H9 (cell line): ENCODE data around the gene ATP5PB. TPM values are rescaled to one million over a fixed set of nuclear protein-coding genes. Genes with fewer than 3 reads are reported as not detected.
A peak's percentile ranks its signal among the peaks of the same experiment; 100 is the strongest.

Experiments used
- DNase-seq: peaks from one replicate; pipeline ENCODE4 v3.0.0-alpha.2; 2017
- H2AFZ ChIP-seq: one replicate; pipeline ENCODE4 v1.6.1; 2013; ENCODE audit warnings: mild to moderate bottlenecking, low read length, control low read depth, moderate library complexity
- H2AK5ac ChIP-seq: 2 replicates; pipeline ENCODE4 v1.6.1; 2013; ENCODE audit warnings: low read length, control low read depth, mixed read lengths; ENCODE audit not compliant: insufficient read length
- H2BK120ac ChIP-seq: one replicate; pipeline ENCODE4 v1.6.1; 2013; ENCODE audit warnings: low read depth, mild to moderate bottlenecking, low read length, control low read depth, inconsistent platforms; ENCODE audit not compliant: poor library complexity, severe bottlenecking
- H2BK12ac ChIP-seq: 2 replicates; pipeline ENCODE4 v1.6.1; 2013; ENCODE audit warnings: low read length, control low read depth, mixed read lengths, low read depth; ENCODE audit not compliant: insufficient read length
- H2BK15ac ChIP-seq: 2 replicates; pipeline ENCODE4 v1.6.1; 2013; ENCODE audit warnings: low read depth, low read length, control low read depth
- H2BK20ac ChIP-seq: one replicate; pipeline ENCODE4 v1.6.1; 2013; ENCODE audit warnings: low read depth, mild to moderate bottlenecking, low read length, control low read depth, inconsistent platforms; ENCODE audit not compliant: poor library complexity, severe bottlenecking
- H2BK5ac ChIP-seq: 2 replicates; pipeline ENCODE4 v1.6.1; 2013; ENCODE audit warnings: low read length, control low read depth, mixed read lengths; ENCODE audit not compliant: insufficient read length
- H3K14ac ChIP-seq: 2 replicates; pipeline ENCODE4 v1.6.1; 2013; ENCODE audit warnings: low read length, control low read depth; ENCODE audit not compliant: insufficient read depth
- H3K18ac ChIP-seq: 2 replicates; pipeline ENCODE4 v1.6.1; 2013; ENCODE audit warnings: low read depth, mild to moderate bottlenecking, mixed read lengths, low read length, control low read depth; ENCODE audit not compliant: insufficient read length
- H3K23ac ChIP-seq: 2 replicates; pipeline ENCODE4 v1.6.1; 2013; ENCODE audit warnings: low read length, control low read depth, mixed read lengths, low read depth; ENCODE audit not compliant: insufficient read length
- H3K23me2 ChIP-seq: 2 replicates; pipeline ENCODE4 v1.6.1; 2013; ENCODE audit warnings: low read depth, mild to moderate bottlenecking, mixed read lengths, low read length, control low read depth; ENCODE audit not compliant: insufficient read length, poor library complexity, severe bottlenecking
- H3K27ac ChIP-seq: 2 replicates; pipeline ENCODE4 v1.5.1; 2013; ENCODE audit warnings: low read length, control low read depth, mixed read lengths, low read depth; ENCODE audit not compliant: insufficient read length
- H3K27me3 ChIP-seq: 2 replicates; pipeline ENCODE4 v1.6.1; 2013; ENCODE audit warnings: low read length, control low read depth, inconsistent platforms; ENCODE audit not compliant: insufficient read depth
- H3K4ac ChIP-seq: 2 replicates; pipeline ENCODE4 v1.6.1; 2013; ENCODE audit warnings: low read depth, mild to moderate bottlenecking, control low read depth, inconsistent platforms, low read length, moderate library complexity
- H3K4me1 ChIP-seq: 2 replicates; pipeline ENCODE4 v1.6.1; 2013; ENCODE audit warnings: low read length, control low read depth, inconsistent platforms; ENCODE audit not compliant: insufficient read depth
- H3K4me2 ChIP-seq: 2 replicates; pipeline ENCODE4 v1.6.1; 2013; ENCODE audit warnings: low read length, control low read depth, mixed read lengths; ENCODE audit not compliant: insufficient read length, insufficient read depth
- H3K56ac ChIP-seq: 2 replicates; pipeline ENCODE4 v1.6.1; 2013; ENCODE audit warnings: low read depth, mild to moderate bottlenecking, mixed read lengths, low read length, control low read depth; ENCODE audit not compliant: insufficient read length
- H3K79me1 ChIP-seq: 2 replicates; pipeline ENCODE4 v1.6.1; 2013; ENCODE audit warnings: low read depth, mild to moderate bottlenecking, moderate library complexity, low read length, control low read depth, inconsistent platforms; ENCODE audit not compliant: insufficient read depth, poor library complexity, severe bottlenecking
- H3K79me2 ChIP-seq: 2 replicates; pipeline ENCODE4 v1.6.1; 2013; ENCODE audit warnings: low read length, control low read depth, inconsistent platforms; ENCODE audit not compliant: insufficient read depth
- H3K9ac ChIP-seq: 2 replicates; pipeline ENCODE4 v1.6.1; 2013; ENCODE audit warnings: low read length, control low read depth, mixed read lengths; ENCODE audit not compliant: insufficient read length; ENCODE audit errors: extremely low read depth
- H3K9me3 ChIP-seq: one replicate; pipeline ENCODE4 v1.6.1; 2013; ENCODE audit warnings: low read depth, low read length, inconsistent platforms; ENCODE audit not compliant: control insufficient read depth
- H3T11ph ChIP-seq: one replicate; pipeline ENCODE4 v1.6.1; 2013; ENCODE audit warnings: mild to moderate bottlenecking, low read length, control low read depth, inconsistent platforms
- H4K20me1 ChIP-seq: one replicate; pipeline ENCODE4 v1.6.1; 2013; ENCODE audit not compliant: control insufficient read depth, insufficient read length, insufficient read depth
- H4K5ac ChIP-seq: 2 replicates; pipeline ENCODE4 v1.6.1; 2013; ENCODE audit warnings: low read depth, mild to moderate bottlenecking, mixed read lengths, low read length, control low read depth; ENCODE audit not compliant: insufficient read length
- H4K8ac ChIP-seq: replicated peaks from 2 replicates; pipeline ENCODE4 v1.6.1; 2013; ENCODE audit warnings: low read length, control low read depth, mixed read lengths, low read depth; ENCODE audit not compliant: insufficient read length
- H4K91ac ChIP-seq: 2 replicates; pipeline ENCODE4 v1.6.1; 2013; ENCODE audit warnings: low read depth, mild to moderate bottlenecking, moderate library complexity, mixed read lengths, low read length, control low read depth; ENCODE audit not compliant: insufficient read length
- H3K27ac Mint-ChIP-seq, 3 experiments: 2 replicates in 2 of 3; 3 replicates in 1 of 3; pipeline ENCODE4 v1.8.0; 2020 to 2021; ENCODE audit warnings: mixed read lengths in 3 of 3, mild to moderate bottlenecking in 1 of 3, moderate library complexity in 1 of 3
- H3K27me3 Mint-ChIP-seq: 2 replicates; pipeline ENCODE4 v1.8.0; 2021; ENCODE audit warnings: low read depth, mild to moderate bottlenecking, moderate library complexity, mixed read lengths
- H3K36me3 Mint-ChIP-seq, 3 experiments: 2 replicates in 2 of 3; 3 replicates in 1 of 3; pipeline ENCODE4 v1.8.0; 2020 to 2021; ENCODE audit warnings: low read depth in 3 of 3, mixed read lengths in 3 of 3; ENCODE audit not compliant: insufficient read depth in 1 of 3
- H3K4me1 Mint-ChIP-seq, 2 experiments: 2 replicates each; pipeline ENCODE4 v1.8.0; 2020; ENCODE audit warnings: mixed read lengths in 2 of 2
- H3K4me3 Mint-ChIP-seq, 2 experiments: 2 replicates in 1 of 2; 3 replicates in 1 of 2; pipeline ENCODE4 v1.8.0; 2020 to 2021; ENCODE audit warnings: mild to moderate bottlenecking in 2 of 2, mixed read lengths in 2 of 2, moderate library complexity in 1 of 2
- H3K9me3 Mint-ChIP-seq, 2 experiments: 2 replicates in 1 of 2; 3 replicates in 1 of 2; pipeline ENCODE4 v1.8.0; 2020; ENCODE audit warnings: mild to moderate bottlenecking in 2 of 2, mixed read lengths in 2 of 2, moderate library complexity in 1 of 2
- CTCF ChIP-seq: fragments of 200-600 bp; sonication (generic); conservative IDR thresholded peaks from 3 replicates; pipeline ENCODE4 v1.8.0; 2021; ENCODE audit warnings: antibody characterized with exemption, mild to moderate bottlenecking
- WGBS: extraction: QIAGEN DNeasy Blood & Tissue Kit; methylation state at CpG from one replicate; pipeline ENCODE4 v1.1.7; 2013; ENCODE audit warnings: missing lambda C conversion rate, low lambda C conversion rate, mixed read lengths; ENCODE audit not compliant: insufficient read length; ENCODE audit errors: extremely low coverage; 5-methylcytosine and 5-hydroxymethylcytosine counted together
- total RNA-seq: library from RNA; stranded (reverse); gene quantifications from 2 replicates; pipeline ENCODE4 v1.2.1, GENCODE V29; 2021

Gene ATP5PB
- total RNA-seq, 1 experiment from 2014 or later = 250 TPM

GRCh38 chr1:111441573-111442192 is 7.6 kb upstream of the ATP5PB start:
- Mint-ChIP-seq H3K36me3 (peaks cover 43 to 86% (median 71%) of the 10 kb centered on the region in 3 experiments; a peak in 6 of 7 replicates), H3K27ac (peak overlapping the region in 2 of 3 experiments; percentile 40 to 61; a peak in 4 of 7 replicates), H3K4me1 (no peaks in the 10 kb centered on the region), H3K9me3 (no peaks in the 10 kb centered on the region), H3K27me3 (no peaks in the 10 kb centered on the region), H3K4me3 (no peak overlapping the region; a peak in 1 of 5 replicates)
- no peaks in the 10 kb centered on the region for H4K20me1 ChIP-seq
- no peak overlapping the region for H3K9ac ChIP-seq
- H2BK20ac ChIP-seq = no peak overlapping the region
- H2BK120ac ChIP-seq = no peak overlapping the region
- H2BK5ac ChIP-seq = no peak overlapping the region
- no peak overlapping the region for H2BK12ac ChIP-seq
- no peaks in the 10 kb centered on the region for H3K27me3 ChIP-seq
- no CpG with 5 or more reads among the region's 9 CpGs for WGBS
- H3K9me3 ChIP-seq = no peaks in the 10 kb centered on the region
- no peak overlapping the region for H3K18ac ChIP-seq
- H3K27ac ChIP-seq = no peak overlapping the region
- no peak overlapping the region for H2AFZ ChIP-seq
- no peaks in the 10 kb centered on the region for H3K4me1 ChIP-seq
- H3K56ac ChIP-seq = no peak overlapping the region
- H3K23ac ChIP-seq = no peak overlapping the region
- peaks cover 8% of the 10 kb centered on the region for H3K79me1 ChIP-seq
- H3K23me2 ChIP-seq = no peaks in the 10 kb centered on the region
- H3K79me2 ChIP-seq = no peaks in the 10 kb centered on the region
- H3T11ph ChIP-seq = no peak overlapping the region
- no peak overlapping the region for H4K5ac ChIP-seq
- H3K14ac ChIP-seq = no peak overlapping the region
- no peak overlapping the region for H2AK5ac ChIP-seq
- H4K8ac ChIP-seq = no peak overlapping the region
- no peak overlapping the region for H4K91ac ChIP-seq
- H3K4me2 ChIP-seq = no peak overlapping the region
- H2BK15ac ChIP-seq = no peak overlapping the region
- peak; percentile 82 for TF ChIP-seq CTCF
- H3K4ac ChIP-seq = no peak overlapping the region
- DNase-seq = peak; percentile 76
